Loucy (cell line): ENCODE data around the gene MDM4.
A peak's percentile ranks its signal among the peaks of the same experiment; 100 is the strongest.

Experiments used
- H2AFZ ChIP-seq: fragments of 200-600 bp; sonication (generic); 2 replicates; pipeline ENCODE4 v1.6.0; 2016; ENCODE audit warnings: antibody characterized with exemption, mild to moderate bottlenecking, low read length, moderate library complexity
- H3F3A ChIP-seq: fragments of 200-600 bp; 2 replicates; pipeline ENCODE4 v1.6.0; 2016; ENCODE audit warnings: antibody characterized with exemption, low read depth, mild to moderate bottlenecking
- H3K27me3 ChIP-seq: fragments of 200-600 bp; sonication (generic); 2 replicates; pipeline ENCODE4 v1.6.1; 2014; ENCODE audit warnings: low read length, mild to moderate bottlenecking; ENCODE audit not compliant: insufficient read depth, poor library complexity, severe bottlenecking
- H3K36me3 ChIP-seq: fragments of 200-600 bp; sonication (generic); 2 replicates; pipeline ENCODE4 v1.6.1; 2016; ENCODE audit warnings: low read length; ENCODE audit not compliant: insufficient read depth
- H3K4me1 ChIP-seq: fragments of 200-600 bp; sonication (generic); 2 replicates; pipeline ENCODE4 v1.5.1; 2014; ENCODE audit warnings: low read length, mild to moderate bottlenecking; ENCODE audit not compliant: insufficient read depth, poor library complexity, severe bottlenecking
- H3K4me2 ChIP-seq: fragments of 200-600 bp; sonication (generic); 2 replicates; pipeline ENCODE4 v1.6.0; 2014; ENCODE audit warnings: antibody characterized with exemption, low read length, low read depth, mild to moderate bottlenecking; ENCODE audit not compliant: poor library complexity, severe bottlenecking
- H3K4me3 ChIP-seq: fragments of 200-600 bp; sonication (generic); 2 replicates; pipeline ENCODE4 v1.5.1; 2014; ENCODE audit warnings: low read length, mild to moderate bottlenecking, mixed read lengths; ENCODE audit not compliant: poor library complexity, severe bottlenecking
- H3K79me2 ChIP-seq: fragments of 200-600 bp; sonication (generic); 2 replicates; pipeline ENCODE4 v1.6.1; 2014; ENCODE audit warnings: low read length; ENCODE audit not compliant: insufficient read depth
- H3K9ac ChIP-seq: fragments of 200-600 bp; sonication (generic); 2 replicates; pipeline ENCODE4 v1.6.0; 2014; ENCODE audit warnings: mild to moderate bottlenecking, low read depth, low read length, moderate library complexity; ENCODE audit not compliant: poor library complexity, severe bottlenecking
- H3K9me2 ChIP-seq: fragments of 200-600 bp; sonication (generic); replicated peaks from 2 replicates; pipeline ENCODE4 v1.6.1; 2016; ENCODE audit warnings: low read depth, low read length, mixed read lengths
- H3K9me3 ChIP-seq: fragments of 200-600 bp; sonication (generic); 2 replicates; pipeline ENCODE4 v1.6.1; 2014; ENCODE audit warnings: mild to moderate bottlenecking, antibody characterized with exemption, low read length, low read depth; ENCODE audit not compliant: insufficient read depth
- H4K20me1 ChIP-seq: fragments of 200-600 bp; sonication (generic); 2 replicates; pipeline ENCODE4 v1.6.0; 2014; ENCODE audit warnings: antibody characterized with exemption, low read length, mild to moderate bottlenecking; ENCODE audit not compliant: insufficient read depth, poor library complexity, severe bottlenecking
- EZH2phosphoT487 ChIP-seq: fragments of 200-600 bp; IDR thresholded peaks from 2 replicates; pipeline ENCODE4 v1.6.1; 2018; ENCODE audit warnings: antibody characterized with exemption, mild to moderate bottlenecking, moderate library complexity, borderline replicate concordance
- TF ChIP-seq, protein P1 (sequence below): fragments of 200-600 bp; sonication (generic); conservative IDR thresholded peaks from 2 replicates; pipeline ENCODE4 v1.5.1; 2014; ENCODE audit warnings: mild to moderate bottlenecking, antibody characterized with exemption, low read length

MDM4 gene

GRCh38 chr1:204524986-204525385, 8.8 kb downstream of the MDM4 start:
- Histone ChIP-seq H2AFZ (no peak overlapping the region), H3K9me2 (no peaks in the 10 kb centered on the region), H3K4me3 (no peak overlapping the region), H3K79me2 (peaks cover 72% of the 10 kb centered on the region), H3F3A (peaks cover 11% of the 10 kb centered on the region; the same call in 1 of the 2 replicates), H3K4me1 (peaks cover 23% of the 10 kb centered on the region), H3K9me3 (no peaks in the 10 kb centered on the region; the same call in 1 of the 2 replicates), H3K4me2 (peak overlapping the region; percentile 25), H3K27me3 (no peaks in the 10 kb centered on the region), H3K9ac (peak overlapping the region; percentile 50), H3K36me3 (peaks cover 47% of the 10 kb centered on the region), H4K20me1 (peaks cover 22% of the 10 kb centered on the region)
- TF ChIP-seq EZH2phosphoT487, result no peak
- TF ChIP-seq, protein P1, sequence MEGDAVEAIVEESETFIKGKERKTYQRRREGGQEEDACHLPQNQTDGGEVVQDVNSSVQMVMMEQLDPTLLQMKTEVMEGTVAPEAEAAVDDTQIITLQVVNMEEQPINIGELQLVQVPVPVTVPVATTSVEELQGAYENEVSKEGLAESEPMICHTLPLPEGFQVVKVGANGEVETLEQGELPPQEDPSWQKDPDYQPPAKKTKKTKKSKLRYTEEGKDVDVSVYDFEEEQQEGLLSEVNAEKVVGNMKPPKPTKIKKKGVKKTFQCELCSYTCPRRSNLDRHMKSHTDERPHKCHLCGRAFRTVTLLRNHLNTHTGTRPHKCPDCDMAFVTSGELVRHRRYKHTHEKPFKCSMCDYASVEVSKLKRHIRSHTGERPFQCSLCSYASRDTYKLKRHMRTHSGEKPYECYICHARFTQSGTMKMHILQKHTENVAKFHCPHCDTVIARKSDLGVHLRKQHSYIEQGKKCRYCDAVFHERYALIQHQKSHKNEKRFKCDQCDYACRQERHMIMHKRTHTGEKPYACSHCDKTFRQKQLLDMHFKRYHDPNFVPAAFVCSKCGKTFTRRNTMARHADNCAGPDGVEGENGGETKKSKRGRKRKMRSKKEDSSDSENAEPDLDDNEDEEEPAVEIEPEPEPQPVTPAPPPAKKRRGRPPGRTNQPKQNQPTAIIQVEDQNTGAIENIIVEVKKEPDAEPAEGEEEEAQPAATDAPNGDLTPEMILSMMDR, result no peak

GRCh38 chr1:204528241-204528640, 12.0 kb downstream of the MDM4 start:
- Histone ChIP-seq H3K9ac (no peak overlapping the region), H3K27me3 (no peaks in the 10 kb centered on the region), H2AFZ (no peak overlapping the region), H4K20me1 (peaks cover 10% of the 10 kb centered on the region), H3K4me2 (no peak overlapping the region), H3K4me1 (peaks cover 6% of the 10 kb centered on the region), H3K9me2 (no peaks in the 10 kb centered on the region), H3K36me3 (peaks cover 80% of the 10 kb centered on the region), H3K79me2 (peaks cover 44% of the 10 kb centered on the region), H3K9me3 (no peaks in the 10 kb centered on the region; the same call in 1 of the 2 replicates), H3K4me3 (no peak overlapping the region), H3F3A (no peaks in the 10 kb centered on the region)
- TF ChIP-seq, protein P1, result no peak
- no peak for TF ChIP-seq EZH2phosphoT487

- Histone ChIP-seq H3K79me2 (peaks cover 40% of the 10 kb centered on the region), H3K4me1 (peaks cover 6% of the 10 kb centered on the region), H3K9me2 (no peaks in the 10 kb centered on the region), H3K36me3 (peaks cover 84% of the 10 kb centered on the region), H3K4me3 (no peak overlapping the region), H3K27me3 (no peaks in the 10 kb centered on the region), H2AFZ (no peak overlapping the region), H3K4me2 (no peak overlapping the region), H4K20me1 (peaks cover 10% of the 10 kb centered on the region), H3K9ac (no peak overlapping the region), H3K9me3 (no peaks in the 10 kb centered on the region), H3F3A (no peaks in the 10 kb centered on the region)
- TF ChIP-seq, protein P1, result no peak
- no peak for TF ChIP-seq EZH2phosphoT487
Observed at GRCh38 chr1:204528677-204529076, 12.5 kb downstream of the MDM4 start.
